Stimulated activated CD4-positive, alpha-beta T cell treated with anti-CD3 and anti-CD28 coated beads, Interleukin-1b, Interleukin-23, amount 100 ng/mL, for 4 hours (primary cell): ENCODE data around the gene DPP10.
"Not testable (repeated sequence)": the region's sequence is repeated elsewhere in the genome, so short reads cannot be mapped to it uniquely, and the experiment has no call there.

Experiments used
- DNase-seq, 2 donors: peaks; one replicate each; pipeline ENCODE4 v3.0.0-alpha.2; 2020; ENCODE audit warnings: low read depth in 2 of 2

Gene DPP10

DNA sequence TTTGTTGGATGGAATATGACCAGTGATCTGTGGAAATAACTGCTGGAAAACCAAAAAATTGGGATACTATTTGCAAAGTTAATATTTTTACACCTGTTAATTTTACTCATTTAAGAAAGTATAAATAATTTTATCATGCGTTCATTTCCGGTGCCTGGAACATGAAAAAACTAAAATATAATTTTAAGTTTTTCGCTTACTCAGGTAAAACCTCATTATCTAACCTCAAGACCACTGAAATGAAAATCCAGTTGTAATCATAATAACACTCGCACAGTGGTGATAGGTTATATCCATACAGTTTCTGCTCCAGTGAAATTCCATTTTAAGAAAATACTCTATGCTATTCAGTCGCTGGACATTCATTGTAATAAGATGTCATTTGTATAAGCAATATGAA, 517.9 kb downstream of the DPP10 start:
- no peak for DNase-seq

DNA sequence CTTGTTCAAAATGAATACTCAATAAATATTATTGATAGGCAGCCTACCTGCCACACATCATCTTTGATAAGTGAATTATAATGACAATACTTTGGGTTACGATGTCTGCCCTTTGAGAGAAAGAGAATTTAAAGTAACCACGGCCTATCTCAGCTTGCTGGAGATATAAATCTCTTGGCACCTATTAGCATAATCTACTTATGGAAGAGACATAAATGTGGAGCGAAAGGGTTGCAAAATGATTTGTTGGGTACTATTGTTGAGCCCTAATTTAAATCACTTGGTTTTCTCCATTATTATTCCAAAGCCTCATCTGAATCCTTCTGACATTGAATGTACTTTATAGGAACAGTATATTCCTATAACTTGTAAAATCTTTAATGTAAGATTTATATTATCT, 520.1 kb downstream of the DPP10 start:
- DNase-seq: no peak

- no peak for DNase-seq
Observed at GRCh38 chr2:114968748-114969400, 526.4 kb downstream of the DPP10 start.

DNA sequence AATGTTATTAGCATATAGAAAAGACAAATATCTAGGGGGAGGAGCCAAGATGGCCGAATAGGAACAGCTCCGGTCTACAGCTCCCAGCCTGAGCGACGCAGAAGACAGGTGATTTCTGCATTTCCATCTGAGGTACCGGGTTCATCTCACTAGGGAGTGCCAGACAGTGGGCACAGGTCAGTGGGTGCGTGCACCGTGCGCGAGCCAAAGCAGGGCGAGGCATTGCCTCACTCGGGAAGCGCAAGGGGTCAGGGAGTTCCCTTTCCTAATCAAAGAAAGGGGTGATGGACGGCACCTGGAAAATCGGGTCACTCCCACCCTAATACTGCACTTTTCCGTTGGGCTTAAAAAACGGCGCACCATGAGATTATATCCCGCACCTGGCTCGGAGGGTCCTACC, 561.9 kb downstream of the DPP10 start:
- not testable (repeated sequence) for DNase-seq

- no peak for DNase-seq
Observed at GRCh38 chr2:115011721-115012120, 569.3 kb downstream of the DPP10 start.

- DNase-seq: not testable (repeated sequence)
Observed at GRCh38 chr2:115022013-115022412, 579.6 kb downstream of the DPP10 start.

DNA sequence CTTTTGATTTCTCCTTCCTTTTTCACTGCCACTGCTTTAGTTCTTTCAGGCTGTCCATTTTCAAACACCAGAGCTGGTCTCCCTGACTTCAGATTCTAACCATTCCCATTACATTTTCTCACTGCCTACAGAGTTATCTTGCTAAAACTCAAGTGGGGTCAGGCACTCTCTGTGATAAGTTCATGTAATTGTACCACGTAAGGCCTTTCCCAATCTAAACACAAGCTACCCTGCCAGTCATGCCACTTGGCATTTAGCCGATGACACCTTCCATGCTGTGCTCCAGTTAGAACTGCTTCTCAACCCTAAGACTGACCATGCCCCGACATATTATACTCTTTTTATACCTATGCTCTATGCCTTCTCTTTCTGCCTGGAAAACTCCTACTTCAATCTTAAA, 592.4 kb downstream of the DPP10 start:
- DNase-seq: no peak

GRCh38 chr2:115036818-115037217, 594.4 kb downstream of the DPP10 start:
- DNase-seq: no peak

- no peak for DNase-seq
Observed at GRCh38 chr2:115057473-115057872, 615.0 kb downstream of the DPP10 start.

- DNase-seq: no peak
Observed at GRCh38 chr2:115070002-115070401, 627.6 kb downstream of the DPP10 start.

DNA sequence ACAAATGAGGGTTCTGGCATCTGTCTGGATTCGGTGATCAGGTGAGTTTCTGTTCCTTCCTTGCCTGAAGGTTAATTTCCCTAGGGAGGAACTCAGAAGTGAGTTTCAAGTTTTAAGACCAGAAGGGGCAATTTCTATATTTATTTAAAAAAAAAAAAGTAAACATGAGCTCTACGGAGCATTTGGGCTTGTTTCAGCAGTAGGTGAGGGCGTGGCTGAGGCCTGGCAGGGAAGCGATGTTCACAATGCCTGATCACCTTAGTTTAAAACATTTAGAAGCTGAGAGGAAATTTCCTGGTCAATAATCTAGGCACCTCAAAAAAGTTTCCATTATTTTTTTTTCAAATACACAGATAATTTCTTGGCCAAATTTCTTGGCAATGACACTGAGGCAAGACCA, 629.1 kb downstream of the DPP10 start:
- DNase-seq: no peak

- no peak for DNase-seq
Observed at GRCh38 chr2:115075800-115076199, 633.4 kb downstream of the DPP10 start.

GRCh38 chr2:115077626-115078025, 635.2 kb downstream of the DPP10 start:
- no peak for DNase-seq

GRCh38 chr2:115083225-115083624, 640.8 kb downstream of the DPP10 start:
- no peak for DNase-seq

GRCh38 chr2:115083711-115084110, 641.3 kb downstream of the DPP10 start:
- DNase-seq: no peak

GRCh38 chr2:115084446-115084845, 642.0 kb downstream of the DPP10 start:
- no peak for DNase-seq

DNA sequence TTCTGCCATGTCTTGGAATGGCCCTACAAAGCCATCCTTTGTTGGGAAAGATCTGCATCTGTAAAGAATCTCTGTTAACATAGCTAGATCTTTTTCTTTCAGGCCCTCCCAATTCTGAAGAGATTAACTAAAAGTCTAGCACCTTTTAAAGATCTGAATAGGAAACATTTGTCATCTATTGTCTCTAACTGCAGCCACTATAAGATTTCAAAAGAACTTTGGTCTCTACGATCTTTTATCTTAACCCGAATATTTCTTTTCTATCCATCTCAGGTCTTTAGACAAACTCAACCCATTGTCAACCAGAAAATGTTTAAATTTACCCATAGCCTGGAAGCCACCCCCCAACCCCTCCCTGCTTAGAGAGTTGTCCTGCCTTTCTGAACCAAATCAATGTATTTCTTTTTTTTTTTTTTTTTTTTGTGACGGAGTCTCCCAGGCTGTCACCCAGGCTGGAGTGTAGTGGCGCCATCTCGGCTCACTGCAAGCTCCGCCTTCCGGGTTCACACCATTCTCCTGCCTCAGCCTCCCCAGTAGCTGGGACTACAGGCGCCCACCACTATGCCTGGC, 643.7 kb downstream of the DPP10 start:
- DNase-seq: not testable (repeated sequence)

- DNase-seq: no peak
Observed at GRCh38 chr2:115094441-115094840, 652.0 kb downstream of the DPP10 start.

GRCh38 chr2:115105966-115106365, 663.5 kb downstream of the DPP10 start:
- DNase-seq: no peak

DNA sequence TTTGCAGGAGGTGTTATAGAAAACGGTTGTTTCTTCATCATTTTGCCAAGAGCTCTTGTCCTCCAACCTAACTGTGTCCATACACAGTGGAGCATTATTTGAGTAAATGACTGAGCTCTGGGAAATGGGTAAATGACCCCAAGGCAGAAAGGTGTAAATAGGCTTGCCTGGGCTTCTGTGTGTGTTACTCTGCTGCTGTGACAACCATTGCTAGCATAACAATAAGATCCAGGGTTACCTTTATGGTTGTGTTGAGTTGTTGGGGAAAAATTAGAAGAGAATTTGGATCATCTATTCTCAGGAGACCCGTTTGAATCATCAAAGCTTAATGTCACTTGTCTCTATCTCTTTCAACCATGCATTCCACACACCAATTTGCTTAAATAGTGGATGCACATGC, 672.7 kb downstream of the DPP10 start:
- DNase-seq: no peak

DNA sequence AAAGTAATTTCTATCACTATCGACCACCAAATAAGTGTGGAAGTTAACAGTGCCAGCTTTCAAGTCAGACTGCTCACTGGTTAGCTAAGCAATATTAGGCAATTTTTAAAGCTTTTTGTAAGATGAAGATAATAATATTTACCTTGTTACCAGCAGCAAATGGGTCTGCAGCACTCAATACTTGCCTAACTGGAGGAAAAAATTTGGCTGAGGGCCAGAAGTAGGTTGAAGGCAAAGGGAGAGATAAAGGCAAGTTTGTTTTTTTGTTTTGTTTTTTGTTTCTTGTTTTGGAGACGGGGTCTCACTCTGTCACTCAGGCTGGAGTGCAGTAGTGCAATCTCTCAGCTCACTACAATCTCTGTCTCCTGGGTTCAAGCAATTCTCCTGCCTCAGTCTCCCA, 675.9 kb downstream of the DPP10 start:
- no peak for DNase-seq

- DNase-seq: no peak
Observed at GRCh38 chr2:115119086-115119485, 676.6 kb downstream of the DPP10 start.

DNA sequence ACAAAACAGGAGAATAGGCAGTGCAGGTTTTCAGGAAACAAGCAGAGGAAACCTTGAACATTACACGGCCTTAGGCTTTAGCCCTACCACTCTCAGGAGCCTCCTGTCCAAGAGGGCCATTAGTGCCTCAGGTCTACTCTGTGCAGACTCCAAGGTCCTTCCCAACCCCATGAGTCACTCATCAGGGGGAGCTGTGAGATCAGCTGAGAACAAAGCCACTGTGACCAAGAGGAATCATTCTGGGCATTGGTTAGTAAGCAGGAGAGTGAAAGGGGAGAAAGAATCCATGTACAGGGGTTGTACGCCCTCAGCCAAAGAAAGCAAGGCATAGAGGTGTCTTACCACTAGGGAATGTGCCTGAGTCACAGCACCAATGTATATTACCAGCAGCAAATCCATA, 680.3 kb downstream of the DPP10 start:
- no peak for DNase-seq

- no peak for DNase-seq
Observed at GRCh38 chr2:115124817-115125216, 682.4 kb downstream of the DPP10 start.
